ENCODE data around the gene CDK14. TPM values are rescaled to one million over a fixed set of nuclear protein-coding genes. Genes with fewer than 3 reads are reported as not detected.

The CDK14 gene
- total and polyA plus RNA-seq, 2 donors (not counting 3 experiments of a cell fraction or from before 2014, with no cell fraction given), result 5.5 to 34.2 TPM

DNA sequence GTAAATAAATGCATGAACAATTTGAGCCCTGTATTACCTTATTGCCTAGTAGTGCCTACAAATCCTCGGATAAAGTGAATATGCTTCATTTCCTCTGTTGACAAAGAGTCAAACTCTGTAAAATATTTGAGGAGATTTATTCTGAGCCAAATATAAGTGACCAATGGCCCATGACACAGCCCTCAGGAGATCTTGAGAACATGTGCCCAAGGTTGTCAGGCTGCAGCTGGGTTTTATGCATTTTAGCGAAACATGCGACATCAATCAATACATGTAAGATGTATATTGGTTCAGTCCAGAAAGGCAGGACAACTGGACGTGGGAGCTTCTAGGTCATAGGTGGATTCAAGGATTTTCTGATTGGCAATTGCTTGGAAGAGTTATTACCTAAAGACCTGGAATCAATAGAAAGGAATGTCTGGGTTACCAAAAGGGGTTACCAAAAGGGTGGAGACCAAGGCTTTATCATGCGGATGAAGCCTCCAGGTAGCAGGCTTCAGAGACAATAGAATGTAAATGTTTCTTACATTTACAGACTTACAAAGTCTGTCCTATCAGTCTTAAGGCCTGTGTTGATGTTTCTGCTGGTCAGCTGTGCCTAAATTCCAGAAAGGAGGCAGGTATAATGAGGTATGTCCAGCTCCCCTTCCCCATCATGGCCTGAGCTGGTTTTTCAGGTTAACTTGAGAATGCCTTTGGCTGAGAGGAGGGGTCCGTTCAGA, 448.0 kb downstream of the CDK14 start:
- intact Hi-C loops (cut with micrococcal nuclease), result no loop called here
- Histone ChIP-seq H3K9ac (replicated peaks; ENCODE audit: extremely low read depth, insufficient read depth, low read length) (no peak overlapping the region), H3K79me2 (ENCODE audit: control insufficient read depth, insufficient read depth, low read length) (no peaks in the 10 kb centered on the region), H3K4me3 (replicated peaks in 1 of 3; ENCODE audit: insufficient read depth in 1 of 3, low read depth in 1 of 3, low read length in 3 of 3) (no peak overlapping the region), H3K4me2 (ENCODE audit: insufficient read depth, low read length) (no peak overlapping the region), H2AFZ (ENCODE audit: low read depth, low read length) (no peak overlapping the region), H4K20me1 (replicated peaks; ENCODE audit: control insufficient read depth, extremely low read depth, insufficient read depth, low read length) (no peaks in the 10 kb centered on the region), H3K9me3 (replicated peaks; ENCODE audit: control insufficient read depth, insufficient read depth, low read length) (no peaks in the 10 kb centered on the region), H3K27ac (ENCODE audit: insufficient read depth, low read depth, low read length) (no peak overlapping the region), H3K4me1 (ENCODE audit: control insufficient read depth, extremely low read depth, insufficient read depth, low read length) (no peaks in the 10 kb centered on the region), H3K36me3 (ENCODE audit: control insufficient read depth in 2 of 2, extremely low read depth in 1 of 2, insufficient read depth in 2 of 2, low read length in 2 of 2) (no peaks in the 10 kb centered on the region), H3K27me3 (ENCODE audit: control insufficient read depth in 2 of 2, insufficient read depth in 2 of 2, low read length in 2 of 2) (no peaks in the 10 kb centered on the region), H3K9me1 (replicated peaks; ENCODE audit: control insufficient read depth, extremely low read depth, insufficient read depth, low read length) (no peaks in the 10 kb centered on the region)
- ChIA-PET POLR2A (no interaction called here), CTCF (interaction anchor here (1.1 to 1.7 kb wide), 4 partner anchors 10 to 836 kb away, joined by 4 to 10 read pairs (median 6); no protein-coding TSS in a partner anchor)
- no peak for TF ChIP-seq POLR2AphosphoS5 (IDR thresholded peaks at IDR 0.05; ENCODE audit: insufficient read depth, low read depth, low read length)
- FAIRE-seq (no peak), DNase-seq (ENCODE audit: low read depth, low spot score) (no peak)
- no TSS peak for BruUV-seq (replicated peaks)
- dilution Hi-C loops (cut with MboI; ENCODE audit: extremely low pct_ligation_motif_present, low sequenced_read_pairs), result no loop called here

DNA sequence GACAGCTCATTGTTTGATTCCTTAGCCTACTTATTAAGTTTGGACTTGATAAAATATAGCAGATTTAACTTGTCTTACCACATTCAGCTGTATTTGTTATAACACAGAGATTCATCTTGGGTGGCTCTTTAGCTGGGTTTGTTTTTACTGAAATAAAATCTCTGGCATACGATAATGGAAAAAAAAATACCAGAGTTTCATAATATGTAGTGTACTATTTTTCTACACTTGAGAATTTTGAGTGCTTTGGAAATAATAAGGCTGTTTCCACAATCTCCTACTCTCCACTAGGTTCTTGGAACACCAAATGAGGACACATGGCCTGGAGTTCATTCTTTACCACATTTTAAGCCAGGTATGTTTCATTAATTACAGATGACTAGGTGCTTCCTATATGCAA, 449.5 kb downstream of the CDK14 start:
- no peak overlapping the region for H3K9ac ChIP-seq (replicated peaks; ENCODE audit: extremely low read depth, insufficient read depth, low read length)
- H3K79me2 ChIP-seq (ENCODE audit: control insufficient read depth, insufficient read depth, low read length), result no peaks in the 10 kb centered on the region
- H2AFZ ChIP-seq (ENCODE audit: low read depth, low read length), result no peak overlapping the region
- H3K27ac ChIP-seq (ENCODE audit: insufficient read depth, low read depth, low read length), result no peak overlapping the region
- H3K4me2 ChIP-seq (ENCODE audit: insufficient read depth, low read length), result no peak overlapping the region
- POLR2A ChIA-PET, result no interaction called here
- TF ChIP-seq POLR2A (IDR thresholded peaks at IDR 0.05; ENCODE audit: low read depth, low read length) (no peak), MYC (IDR thresholded peaks at IDR 0.05; ENCODE audit: low read depth, low read length) (no peak), JUN (IDR thresholded peaks at IDR 0.05; ENCODE audit: borderline replicate concordance, insufficient read depth, insufficient read length, low read depth) (no peak), EZH2 (IDR thresholded peaks at IDR 0.05; ENCODE audit: borderline replicate concordance, low read depth, low read length, severe bottlenecking) (no peak), FOS (IDR thresholded peaks at IDR 0.05; ENCODE audit: borderline replicate concordance, insufficient read depth, low read length) (no peak), GATA2 (IDR thresholded peaks at IDR 0.05; ENCODE audit: insufficient read depth, insufficient read length, low read depth, low read length) (no peak), POLR2AphosphoS5 (IDR thresholded peaks at IDR 0.05; ENCODE audit: insufficient read depth, low read depth, low read length) (no peak)
- TF ChIP-seq, protein P1, sequence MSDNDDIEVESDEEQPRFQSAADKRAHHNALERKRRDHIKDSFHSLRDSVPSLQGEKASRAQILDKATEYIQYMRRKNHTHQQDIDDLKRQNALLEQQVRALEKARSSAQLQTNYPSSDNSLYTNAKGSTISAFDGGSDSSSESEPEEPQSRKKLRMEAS (IDR thresholded peaks at IDR 0.05; ENCODE audit: insufficient read depth, insufficient read length), result no peak
- TF ChIP-seq, protein P2, sequence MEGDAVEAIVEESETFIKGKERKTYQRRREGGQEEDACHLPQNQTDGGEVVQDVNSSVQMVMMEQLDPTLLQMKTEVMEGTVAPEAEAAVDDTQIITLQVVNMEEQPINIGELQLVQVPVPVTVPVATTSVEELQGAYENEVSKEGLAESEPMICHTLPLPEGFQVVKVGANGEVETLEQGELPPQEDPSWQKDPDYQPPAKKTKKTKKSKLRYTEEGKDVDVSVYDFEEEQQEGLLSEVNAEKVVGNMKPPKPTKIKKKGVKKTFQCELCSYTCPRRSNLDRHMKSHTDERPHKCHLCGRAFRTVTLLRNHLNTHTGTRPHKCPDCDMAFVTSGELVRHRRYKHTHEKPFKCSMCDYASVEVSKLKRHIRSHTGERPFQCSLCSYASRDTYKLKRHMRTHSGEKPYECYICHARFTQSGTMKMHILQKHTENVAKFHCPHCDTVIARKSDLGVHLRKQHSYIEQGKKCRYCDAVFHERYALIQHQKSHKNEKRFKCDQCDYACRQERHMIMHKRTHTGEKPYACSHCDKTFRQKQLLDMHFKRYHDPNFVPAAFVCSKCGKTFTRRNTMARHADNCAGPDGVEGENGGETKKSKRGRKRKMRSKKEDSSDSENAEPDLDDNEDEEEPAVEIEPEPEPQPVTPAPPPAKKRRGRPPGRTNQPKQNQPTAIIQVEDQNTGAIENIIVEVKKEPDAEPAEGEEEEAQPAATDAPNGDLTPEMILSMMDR (IDR thresholded peaks at IDR 0.05; ENCODE audit: extremely low read depth in 1 of 2, insufficient read depth in 1 of 2, low read depth in 1 of 2, low read length in 2 of 2), result no peak
- no peaks in the 10 kb centered on the region for H3K4me1 ChIP-seq (ENCODE audit: control insufficient read depth, extremely low read depth, insufficient read depth, low read length)
- no TSS peak for BruUV-seq (replicated peaks)
- H3K9me3 ChIP-seq (replicated peaks; ENCODE audit: control insufficient read depth, insufficient read depth, low read length), result no peaks in the 10 kb centered on the region
- intact Hi-C loops (cut with micrococcal nuclease), result loop anchor here (1.0 to 5.0 kb wide), 3 partner anchors 591 to 837 kb away; partner anchors contain the start of gene MTERF1
- no peaks in the 10 kb centered on the region for H4K20me1 ChIP-seq (replicated peaks; ENCODE audit: control insufficient read depth, extremely low read depth, insufficient read depth, low read length)
- FAIRE-seq, result no peak
- H3K9me1 ChIP-seq (replicated peaks; ENCODE audit: control insufficient read depth, extremely low read depth, insufficient read depth, low read length), result no peaks in the 10 kb centered on the region
- no peaks in the 10 kb centered on the region for H3K27me3 ChIP-seq (ENCODE audit: control insufficient read depth in 2 of 2, insufficient read depth in 2 of 2, low read length in 2 of 2)
- CTCF ChIA-PET, result interaction anchor here (0.7 to 1.7 kb wide), 8 partner anchors 9 to 834 kb away, joined by 3 to 10 read pairs (median 4); no protein-coding TSS in a partner anchor
- H3K4me3 ChIP-seq (replicated peaks in 1 of 3; ENCODE audit: insufficient read depth in 1 of 3, low read depth in 1 of 3, low read length in 3 of 3), result no peak overlapping the region
- dilution Hi-C loops (cut with MboI; ENCODE audit: extremely low pct_ligation_motif_present, low sequenced_read_pairs), result no loop called here
- DNase-seq (ENCODE audit: low read depth, low spot score), result no peak
- H3K36me3 ChIP-seq (ENCODE audit: control insufficient read depth in 2 of 2, extremely low read depth in 1 of 2, insufficient read depth in 2 of 2, low read length in 2 of 2), result no peaks in the 10 kb centered on the region
